Measurements from ENCODE around the gene GPR161.

GRCh38 chr1:168146626-168147025 lies 9.9 kb upstream of the GPR161 start:
- TF ChIP-seq POLR2A (IDR thresholded peaks at IDR 0.05; ENCODE audit: low read length) (no peak), GATA1 (IDR thresholded peaks at IDR 0.05; ENCODE audit: low read depth, low read length) (no peak)
